Epithelial cell of proximal tubule (primary cell): ENCODE measurements around the gene MBP. TPM values are rescaled to one million over a fixed set of nuclear protein-coding genes. Genes with fewer than 3 reads are reported as not detected.
"Not testable (repeated sequence)": the region's sequence is repeated elsewhere in the genome, so short reads cannot be mapped to it uniquely, and the experiment has no call there.

Source experiments
- DNase-seq: peaks from one replicate; pipeline ENCODE4 v3.0.0-alpha.2; 2011; ENCODE audit warnings: low read depth
- H3K4me3 ChIP-seq: 2 replicates; pipeline ENCODE4 v1.5.1; 2011; ENCODE audit warnings: low read depth, mild to moderate bottlenecking, low read length
- CTCF ChIP-seq: conservative IDR thresholded peaks from 2 replicates; pipeline ENCODE4 v1.5.1; 2012; ENCODE audit warnings: low read depth, mild to moderate bottlenecking, low read length
- total RNA-seq: library from RNA; depleted of rRNA; stranded (reverse); fragments of >200 nt; gene quantifications from 2 replicates; pipeline ENCODE4 v1.2.3, GENCODE V29; 2015

MBP gene
- total RNA-seq, 1 donor from 2014 or later = 19.1 TPM

DNA sequence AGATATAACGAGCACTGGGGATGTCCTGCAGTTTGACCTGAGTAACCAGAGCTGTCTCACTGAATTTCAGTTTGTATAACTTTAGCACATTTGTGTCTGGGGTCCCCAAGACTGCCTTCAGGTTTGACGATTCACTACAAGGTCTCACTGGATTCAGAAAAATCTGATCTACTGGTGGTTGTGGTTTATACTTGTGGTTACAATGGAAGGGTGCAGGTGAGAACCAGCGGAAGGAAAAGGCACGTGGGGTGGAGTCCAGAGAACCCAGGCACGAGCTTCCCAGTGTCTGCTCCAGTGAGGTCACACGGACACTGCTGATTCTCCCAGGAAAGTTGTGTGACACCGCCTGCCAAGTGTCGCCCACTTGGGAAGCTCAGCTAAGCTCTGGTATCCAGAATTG, 184.2 kb downstream of the MBP start:
- DNase-seq = no peak
- TF ChIP-seq CTCF = no peak
- no peak overlapping the region for H3K4me3 ChIP-seq

- not testable (repeated sequence) for DNase-seq, H3K4me3 ChIP-seq
Measured at GRCh38 chr18:76944346-76944745, 188.2 kb downstream of the MBP start.

GRCh38 chr18:76943542-76944339, 188.8 kb downstream of the MBP start:
- no peak for DNase-seq
- no peak for TF ChIP-seq CTCF
- H3K4me3 ChIP-seq = no peak overlapping the region

- no peak for TF ChIP-seq CTCF
- no peak for DNase-seq
- no peak overlapping the region for H3K4me3 ChIP-seq
Measured at GRCh38 chr18:76941284-76941683, 191.3 kb downstream of the MBP start.

- no peak overlapping the region for H3K4me3 ChIP-seq
- TF ChIP-seq CTCF = no peak
- DNase-seq = no peak
Measured at GRCh38 chr18:76938619-76939018, 194.0 kb downstream of the MBP start.

DNA sequence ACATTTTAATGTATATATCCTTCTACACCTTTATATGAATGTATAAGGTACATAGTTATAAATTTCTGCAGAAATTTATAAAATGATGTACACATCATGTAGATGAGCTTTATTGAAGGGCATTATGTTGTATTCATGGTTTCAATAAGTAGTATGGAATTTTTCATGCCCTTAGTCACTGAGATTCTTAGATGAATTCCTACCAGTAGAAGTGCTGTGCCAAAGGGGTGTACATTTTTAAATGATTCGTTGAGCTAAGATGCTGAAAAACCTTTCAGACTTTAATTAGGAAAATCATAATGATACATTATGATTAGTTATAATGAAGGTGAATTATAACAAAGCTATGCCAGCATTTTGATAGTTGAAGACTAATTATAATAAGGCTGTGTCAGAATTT, 195.0 kb downstream of the MBP start:
- DNase-seq = no peak
- H3K4me3 ChIP-seq = no peak overlapping the region
- no peak for TF ChIP-seq CTCF

DNA sequence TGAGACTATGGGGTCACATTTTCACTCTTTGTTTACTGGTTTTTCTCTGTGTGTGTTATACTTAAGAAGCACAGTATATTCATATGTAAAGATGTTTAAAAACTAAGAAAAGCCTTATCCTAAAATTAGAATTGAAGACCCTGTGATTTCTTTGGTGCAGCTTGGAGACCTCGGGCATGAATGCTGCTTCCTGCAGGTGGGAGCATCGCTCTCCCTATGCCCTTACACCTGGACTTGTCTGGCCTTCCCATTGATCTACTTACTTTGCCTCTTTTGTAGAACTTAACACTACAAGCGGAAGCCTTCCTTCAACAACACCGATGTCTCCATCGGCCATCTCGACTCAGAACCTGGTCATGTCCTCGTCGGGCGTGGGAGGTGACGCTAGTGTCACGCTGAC, 195.7 kb downstream of the MBP start:
- DNase-seq = no peak
- H3K4me3 ChIP-seq = no peak overlapping the region
- TF ChIP-seq CTCF = no peak
